Stomach (tissue), 9 donors: ENCODE results near the gene DOCK1. TPM values are rescaled to one million over a fixed set of nuclear protein-coding genes. Genes with fewer than 3 reads are reported as not detected.
A peak's percentile ranks its signal among the peaks of the same experiment; 100 is the strongest.

Source experiments
- DNase-seq, 2 donors: peaks; one replicate each; pipeline versions ENCODE4 v3.0.0 to v3.0.0-alpha.2; 2013 to 2019
- H3K27ac ChIP-seq, 5 donors: fragments of 200-600 bp in 4 of 5; sonication (generic) in 4 of 5; one replicate each; pipeline ENCODE4 v1.5.1; 2013 to 2019; ENCODE audit warnings: mild to moderate bottlenecking in 1 of 5, moderate library complexity in 1 of 5
- H3K27me3 ChIP-seq, 3 donors: fragments of 200-600 bp; sonication (generic); one replicate each; pipeline ENCODE4 v1.5.1; 2017 to 2019; ENCODE audit warnings: mixed run types in 1 of 3
- H3K36me3 ChIP-seq, 4 donors: fragments of 200-600 bp; sonication (generic); 1 replicate in 3 of 4; 2 replicates in 1 of 4; pipeline ENCODE4 v1.5.1; 2016 to 2019
- H3K4me1 ChIP-seq, 4 donors: fragments of 200-600 bp; sonication (generic); one replicate each; pipeline ENCODE4 v1.5.1; 2016 to 2019
- H3K4me3 ChIP-seq, 4 donors: fragments of 200-600 bp; sonication (generic) in 3 of 4; one replicate each; pipeline ENCODE4 v1.5.1; 2016 to 2019; ENCODE audit warnings: mild to moderate bottlenecking in 1 of 4
- H3K9me3 ChIP-seq, 4 donors: fragments of 200-600 bp; sonication (generic); one replicate each; pipeline ENCODE4 v1.5.1; 2016 to 2019
- EP300 ChIP-seq: sonication (generic); formaldehyde crosslinking; IDR thresholded peaks from one replicate; pipeline ENCODE4 v1.6.1; 2017; ENCODE audit warnings: antibody characterized with exemption
- POLR2A ChIP-seq, 4 donors: fragments of 450-650 bp; IDR thresholded peaks; one replicate each; pipeline ENCODE4 v1.6.1; 2016; ENCODE audit warnings: antibody characterized with exemption in 4 of 4, control low read depth in 2 of 4, mild to moderate bottlenecking in 1 of 4, moderate library complexity in 1 of 4
- POLR2AphosphoS5 ChIP-seq, 3 donors: sonication (generic); formaldehyde crosslinking; IDR thresholded peaks; one replicate each; pipeline ENCODE4 v1.6.1; 2016; ENCODE audit warnings: antibody characterized with exemption in 3 of 3
- WGBS, 5 donors: extraction: QIAGEN DNeasy Blood & Tissue Kit in 3 of 5; methylation state at CpG; one replicate each; pipeline versions ENCODE4 v1.1.5 to v1.1.7; 2013 to 2018; 5-methylcytosine and 5-hydroxymethylcytosine counted together
- intact Hi-C: fragments of 100-400 bp; cut with DNase I; formaldehyde crosslinking; loops from one replicate; pipeline ENCODE4 v1.15.1; 2023; ENCODE audit warnings: low total_unique reads
- polyA plus RNA-seq, 3 donors: library from polyadenylated mRNA; stranded (reverse); fragments of 200-250 nt; gene quantifications; one replicate each; pipeline ENCODE4 v1.2.3, GENCODE V29; 2013
- total RNA-seq, 5 donors: library from RNA; depleted of rRNA; stranded (reverse); fragments of >200 nt; gene quantifications; one replicate each; pipeline versions ENCODE4 v1.1.0 to v1.2.3, GENCODE V29; 2014 to 2016
- TF ChIP-seq, protein P1 (sequence below), 7 experiments: fragments of 450-650 bp in 4 of 7; fragments of 200-600 bp in 3 of 7; sonication (generic) in 3 of 7; IDR thresholded peaks; one replicate each; pipeline ENCODE4 v1.5.1; 2016 to 2019; ENCODE audit warnings: antibody characterized with exemption in 7 of 7, control low read depth in 2 of 7, mild to moderate bottlenecking in 1 of 7
- donor health status: healthy with polysubstance abuse.
- donor health status: Bipolar disorder and iron deficiency.
- donor health status: healthy.

The DOCK1 gene
- total and polyA plus RNA-seq, 8 donors: 8.4 to 114 (median 35.0) TPM

DNA sequence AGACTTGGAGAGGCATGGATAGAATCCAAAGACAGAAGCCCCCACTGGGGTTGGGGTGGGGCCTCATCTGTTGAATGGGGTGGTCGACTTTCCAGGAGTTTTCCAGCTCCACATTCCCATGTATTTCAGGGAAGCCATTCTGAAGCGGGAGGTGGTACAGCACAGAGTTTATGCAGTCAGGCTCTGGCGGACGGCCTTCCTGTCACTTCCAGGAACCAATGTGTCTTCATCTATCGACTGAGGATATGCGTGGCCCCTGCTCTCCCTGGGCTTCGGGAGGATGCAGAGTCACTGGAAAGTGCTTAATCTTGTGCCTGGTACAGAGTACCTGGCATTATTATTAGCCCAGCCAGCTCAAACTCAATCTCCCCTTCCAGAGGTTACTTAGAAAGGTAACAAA is 26.3 kb downstream of the DOCK1 start:
- WGBS, 5 donors: 57 to 87% (median 78%) methylated on average over 7 of the region's 7 CpGs
- H3K9me3 ChIP-seq: no peaks in the 10 kb centered on the region
- peak overlapping the region in 1 of 5 donors; percentile 10 for H3K27ac ChIP-seq
- no peaks in the 10 kb centered on the region for H3K27me3 ChIP-seq
- DNase-seq: no peak
- intact Hi-C loops: no loop called here
- H3K36me3 ChIP-seq: peaks cover 7 to 28% (median 23%) of the 10 kb centered on the region in 4 donors
- peaks cover 13 to 38% (median 27%) of the 10 kb centered on the region in 4 donors for H3K4me1 ChIP-seq
- H3K4me3 ChIP-seq: peak overlapping the region in 3 of 4 donors; percentile 13 to 27 (median 15)
- TF ChIP-seq POLR2AphosphoS5 (IDR thresholded peaks at IDR 0.05) (no peak), EP300 (no peak), POLR2A (IDR thresholded peaks at IDR 0.05) (no peak)
- TF ChIP-seq, protein P1, sequence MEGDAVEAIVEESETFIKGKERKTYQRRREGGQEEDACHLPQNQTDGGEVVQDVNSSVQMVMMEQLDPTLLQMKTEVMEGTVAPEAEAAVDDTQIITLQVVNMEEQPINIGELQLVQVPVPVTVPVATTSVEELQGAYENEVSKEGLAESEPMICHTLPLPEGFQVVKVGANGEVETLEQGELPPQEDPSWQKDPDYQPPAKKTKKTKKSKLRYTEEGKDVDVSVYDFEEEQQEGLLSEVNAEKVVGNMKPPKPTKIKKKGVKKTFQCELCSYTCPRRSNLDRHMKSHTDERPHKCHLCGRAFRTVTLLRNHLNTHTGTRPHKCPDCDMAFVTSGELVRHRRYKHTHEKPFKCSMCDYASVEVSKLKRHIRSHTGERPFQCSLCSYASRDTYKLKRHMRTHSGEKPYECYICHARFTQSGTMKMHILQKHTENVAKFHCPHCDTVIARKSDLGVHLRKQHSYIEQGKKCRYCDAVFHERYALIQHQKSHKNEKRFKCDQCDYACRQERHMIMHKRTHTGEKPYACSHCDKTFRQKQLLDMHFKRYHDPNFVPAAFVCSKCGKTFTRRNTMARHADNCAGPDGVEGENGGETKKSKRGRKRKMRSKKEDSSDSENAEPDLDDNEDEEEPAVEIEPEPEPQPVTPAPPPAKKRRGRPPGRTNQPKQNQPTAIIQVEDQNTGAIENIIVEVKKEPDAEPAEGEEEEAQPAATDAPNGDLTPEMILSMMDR (IDR thresholded peaks at IDR 0.05): no peak

DNA sequence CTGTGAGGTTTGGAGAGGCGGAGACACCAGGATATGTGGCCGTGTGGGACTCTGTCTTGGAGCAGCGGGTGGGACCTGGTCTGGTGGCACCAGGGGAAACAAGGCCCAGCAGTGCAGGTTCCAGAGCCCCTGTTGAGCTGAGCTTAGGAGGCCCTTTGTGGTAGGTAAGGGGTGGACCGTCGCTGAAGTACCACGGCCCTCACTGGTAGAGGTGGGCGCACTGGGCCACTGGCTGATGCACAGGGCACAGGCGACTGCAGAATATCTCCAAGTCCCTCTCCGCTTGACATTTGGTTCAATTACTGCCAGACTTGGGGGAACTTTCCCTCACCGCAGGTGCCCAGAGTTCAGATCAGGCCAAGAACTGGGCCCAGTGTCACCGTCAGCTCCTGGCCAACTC is 27.3 kb downstream of the DOCK1 start:
- peaks cover 7 to 18% (median 13%) of the 10 kb centered on the region in 4 donors for H3K36me3 ChIP-seq
- H3K27me3 ChIP-seq: no peaks in the 10 kb centered on the region
- TF ChIP-seq POLR2A (IDR thresholded peaks at IDR 0.05): no peak
- TF ChIP-seq, protein P1 (IDR thresholded peaks at IDR 0.05): no peak
- TF ChIP-seq POLR2AphosphoS5 (IDR thresholded peaks at IDR 0.05): no peak
- TF ChIP-seq EP300: no peak
- DNase-seq: no peak
- H3K9me3 ChIP-seq: no peaks in the 10 kb centered on the region
- no peak overlapping the region for H3K4me3 ChIP-seq
- intact Hi-C loops: no loop called here
- no peak overlapping the region for H3K27ac ChIP-seq
- WGBS, 5 donors: 87 to 97% (median 93%) methylated on average over 8 to 11 of the region's 11 CpGs
- peaks cover 13 to 38% (median 27%) of the 10 kb centered on the region in 4 donors for H3K4me1 ChIP-seq

GRCh38 chr10:126933116-126933515 is 27.9 kb downstream of the DOCK1 start:
- 76 to 89% (median 83%) methylated on average over 4 of the region's 4 CpGs for WGBS, 5 donors
- no peak overlapping the region for H3K27ac ChIP-seq
- DNase-seq: no peak
- no peak overlapping the region for H3K4me3 ChIP-seq
- peaks cover 13 to 38% (median 27%) of the 10 kb centered on the region in 4 donors for H3K4me1 ChIP-seq
- no peaks in the 10 kb centered on the region for H3K9me3 ChIP-seq
- no peaks in the 10 kb centered on the region for H3K27me3 ChIP-seq
- TF ChIP-seq, protein P1 (IDR thresholded peaks at IDR 0.05): no peak
- TF ChIP-seq POLR2A (IDR thresholded peaks at IDR 0.05): no peak
- TF ChIP-seq EP300: no peak
- no peak for TF ChIP-seq POLR2AphosphoS5 (IDR thresholded peaks at IDR 0.05)
- H3K36me3 ChIP-seq: peaks cover 5 to 12% (median 7%) of the 10 kb centered on the region in 4 donors
- intact Hi-C loops: no loop called here

- Histone ChIP-seq H3K36me3 (no peaks in the 10 kb centered on the region), H3K27me3 (no peaks in the 10 kb centered on the region), H3K4me1 (peaks cover 11 to 28% (median 24%) of the 10 kb centered on the region in 4 donors), H3K9me3 (no peaks in the 10 kb centered on the region), H3K27ac (no peak overlapping the region), H3K4me3 (no peak overlapping the region)
- TF ChIP-seq EP300: no peak
- TF ChIP-seq POLR2AphosphoS5 (IDR thresholded peaks at IDR 0.05): no peak
- no peak for TF ChIP-seq POLR2A (IDR thresholded peaks at IDR 0.05)
- TF ChIP-seq, protein P1 (IDR thresholded peaks at IDR 0.05): no peak
- DNase-seq: peak in 1 of 2 donors; percentile 41
- intact Hi-C loops: no loop called here
- 45 to 61% (median 56%) methylated on average over 5 of the region's 5 CpGs for WGBS, 5 donors
Observed at GRCh38 chr10:126935263-126935946, 30.2 kb downstream of the DOCK1 start.
